ENCODE data around the gene GPATCH2.

GPATCH2 gene

GRCh38 chr1:217402301-217402700, 228.6 kb downstream of the GPATCH2 start:
- Histone ChIP-seq H4K91ac (ENCODE audit: low read depth, low read length) (no peak overlapping the region), H2AK5ac (ENCODE audit: low read length) (no peak overlapping the region), H3K4me2 (ENCODE audit: low read length) (no peak overlapping the region), H2BK12ac (ENCODE audit: low read length) (no peak overlapping the region), H3K79me2 (ENCODE audit: control insufficient read depth, insufficient read depth, low read length, poor library complexity) (no peaks in the 10 kb centered on the region), H3K23ac (ENCODE audit: low read length) (no peak overlapping the region), H3K4me1 (ENCODE audit: control insufficient read depth in 1 of 2, insufficient read depth in 2 of 2, low read length in 2 of 2) (no peaks in the 10 kb centered on the region), H4K12ac (ENCODE audit: low read depth, low read length) (no peak overlapping the region), H2BK120ac (ENCODE audit: insufficient read depth, low read length, poor library complexity) (no peak overlapping the region), H3K4me3 (ENCODE audit: low read depth, low read length) (no peak overlapping the region), H3K79me1 (ENCODE audit: low read length) (no peaks in the 10 kb centered on the region), H4K8ac (ENCODE audit: low read depth, low read length) (no peak overlapping the region), H3K9me3 (ENCODE audit: insufficient read depth, low read depth, low read length) (no peaks in the 10 kb centered on the region), H3K27ac (ENCODE audit: low read depth, low read length) (no peak overlapping the region), H3K14ac (ENCODE audit: low read length) (no peak overlapping the region), H3K4ac (ENCODE audit: low read depth, low read length) (no peak overlapping the region), H3K9ac (ENCODE audit: low read length) (no peak overlapping the region), H3K27me3 (ENCODE audit: insufficient read depth, low read length) (no peaks in the 10 kb centered on the region), H2BK5ac (ENCODE audit: low read depth, low read length, poor library complexity) (no peak overlapping the region), H3K18ac (ENCODE audit: low read length) (no peak overlapping the region), H2AFZ (ENCODE audit: insufficient read depth, low read length, poor library complexity) (no peak overlapping the region), H3K36me3 (ENCODE audit: control insufficient read depth in 1 of 2, insufficient read depth in 2 of 2, low read length in 2 of 2) (no peaks in the 10 kb centered on the region)
- WGBS (ENCODE audit: extremely low coverage, insufficient coverage, insufficient read length): no CpG with 5 or more reads among the region's 2 CpGs
- no peak for DNase-seq

DNA sequence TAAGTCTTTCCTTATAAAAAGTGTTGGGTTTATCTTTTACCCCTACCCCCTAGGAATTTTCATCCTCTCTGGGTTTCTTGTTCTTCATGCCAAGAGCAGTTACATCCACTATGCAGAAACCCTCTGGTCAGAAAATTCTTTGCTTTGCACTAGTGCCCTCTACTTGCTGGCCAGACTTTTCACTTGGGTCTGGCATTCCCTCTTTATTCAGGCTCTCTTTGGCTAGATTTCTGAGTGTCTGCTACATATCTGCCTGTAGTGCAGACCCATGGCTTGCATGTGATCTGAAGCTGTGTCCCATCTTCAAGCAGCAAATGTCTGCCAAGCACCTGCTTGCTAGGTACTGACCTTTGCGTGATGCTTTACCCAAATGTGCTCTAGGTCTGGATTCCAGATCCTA, 237.0 kb downstream of the GPATCH2 start:
- no peak overlapping the region for H4K8ac ChIP-seq (ENCODE audit: low read depth, low read length)
- H2AK5ac ChIP-seq (ENCODE audit: low read length): no peak overlapping the region
- H2AFZ ChIP-seq (ENCODE audit: insufficient read depth, low read length, poor library complexity): no peak overlapping the region
- no peak overlapping the region for H2BK5ac ChIP-seq (ENCODE audit: low read depth, low read length, poor library complexity)
- no CpG with 5 or more reads among the region's 1 CpG for WGBS (ENCODE audit: extremely low coverage, insufficient coverage, insufficient read length)
- no peak overlapping the region for H3K4me3 ChIP-seq (ENCODE audit: low read depth, low read length)
- H3K79me2 ChIP-seq (ENCODE audit: control insufficient read depth, insufficient read depth, low read length, poor library complexity): no peaks in the 10 kb centered on the region
- no peaks in the 10 kb centered on the region for H3K27me3 ChIP-seq (ENCODE audit: insufficient read depth, low read length)
- no peak overlapping the region for H3K14ac ChIP-seq (ENCODE audit: low read length)
- no peak overlapping the region for H3K23ac ChIP-seq (ENCODE audit: low read length)
- H3K79me1 ChIP-seq (ENCODE audit: low read length): no peaks in the 10 kb centered on the region
- H3K4me1 ChIP-seq (ENCODE audit: control insufficient read depth in 1 of 2, insufficient read depth in 2 of 2, low read length in 2 of 2): no peaks in the 10 kb centered on the region
- H3K27ac ChIP-seq (ENCODE audit: low read depth, low read length): no peak overlapping the region
- no peaks in the 10 kb centered on the region for H3K9me3 ChIP-seq (ENCODE audit: insufficient read depth, low read depth, low read length)
- no peak overlapping the region for H3K18ac ChIP-seq (ENCODE audit: low read length)
- no peak overlapping the region for H3K4ac ChIP-seq (ENCODE audit: low read depth, low read length)
- no peak overlapping the region for H4K91ac ChIP-seq (ENCODE audit: low read depth, low read length)
- H3K9ac ChIP-seq (ENCODE audit: low read length): no peak overlapping the region
- no peak for DNase-seq
- no peak overlapping the region for H3K4me2 ChIP-seq (ENCODE audit: low read length)
- no peaks in the 10 kb centered on the region for H3K36me3 ChIP-seq (ENCODE audit: control insufficient read depth in 1 of 2, insufficient read depth in 2 of 2, low read length in 2 of 2)
- no peak overlapping the region for H4K12ac ChIP-seq (ENCODE audit: low read depth, low read length)
- no peak overlapping the region for H2BK120ac ChIP-seq (ENCODE audit: insufficient read depth, low read length, poor library complexity)
- no peak overlapping the region for H2BK12ac ChIP-seq (ENCODE audit: low read length)

DNA sequence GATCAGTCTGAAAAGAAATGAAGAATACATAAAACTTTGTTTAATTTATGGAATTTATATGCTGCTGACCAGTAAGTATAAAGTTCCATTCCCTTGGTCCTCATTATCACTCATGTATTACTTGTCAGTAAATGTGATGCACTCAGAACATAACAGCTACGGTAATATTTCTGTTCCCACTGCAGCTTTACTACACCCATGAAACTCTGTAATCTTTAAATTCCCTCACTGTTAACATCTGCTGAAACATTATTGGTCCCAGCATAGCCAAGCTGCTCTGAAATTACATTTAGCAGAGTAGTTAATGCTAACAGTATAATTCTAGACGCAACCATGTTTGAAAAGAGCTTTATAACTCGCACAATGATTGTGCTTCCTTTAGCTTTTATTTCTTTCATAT, 238.4 kb downstream of the GPATCH2 start:
- H3K27ac ChIP-seq (ENCODE audit: low read depth, low read length): no peak overlapping the region
- H2AFZ ChIP-seq (ENCODE audit: insufficient read depth, low read length, poor library complexity): no peak overlapping the region
- H3K14ac ChIP-seq (ENCODE audit: low read length): no peak overlapping the region
- H3K4ac ChIP-seq (ENCODE audit: low read depth, low read length): no peak overlapping the region
- H3K18ac ChIP-seq (ENCODE audit: low read length): no peak overlapping the region
- H4K8ac ChIP-seq (ENCODE audit: low read depth, low read length): no peak overlapping the region
- no peaks in the 10 kb centered on the region for H3K9me3 ChIP-seq (ENCODE audit: insufficient read depth, low read depth, low read length)
- H3K79me1 ChIP-seq (ENCODE audit: low read length): no peaks in the 10 kb centered on the region
- no peaks in the 10 kb centered on the region for H3K4me1 ChIP-seq (ENCODE audit: control insufficient read depth in 1 of 2, insufficient read depth in 2 of 2, low read length in 2 of 2)
- no peak overlapping the region for H3K4me3 ChIP-seq (ENCODE audit: low read depth, low read length)
- H3K27me3 ChIP-seq (ENCODE audit: insufficient read depth, low read length): no peaks in the 10 kb centered on the region
- no peaks in the 10 kb centered on the region for H3K79me2 ChIP-seq (ENCODE audit: control insufficient read depth, insufficient read depth, low read length, poor library complexity)
- no peak for DNase-seq
- H3K4me2 ChIP-seq (ENCODE audit: low read length): no peak overlapping the region
- H3K36me3 ChIP-seq (ENCODE audit: control insufficient read depth in 1 of 2, insufficient read depth in 2 of 2, low read length in 2 of 2): no peaks in the 10 kb centered on the region
- H3K9ac ChIP-seq (ENCODE audit: low read length): no peak overlapping the region
- H2BK12ac ChIP-seq (ENCODE audit: low read length): no peak overlapping the region
- H4K12ac ChIP-seq (ENCODE audit: low read depth, low read length): no peak overlapping the region
- H3K23ac ChIP-seq (ENCODE audit: low read length): no peak overlapping the region
- H2BK120ac ChIP-seq (ENCODE audit: insufficient read depth, low read length, poor library complexity): no peak overlapping the region
- H2BK5ac ChIP-seq (ENCODE audit: low read depth, low read length, poor library complexity): no peak overlapping the region
- no peak overlapping the region for H4K91ac ChIP-seq (ENCODE audit: low read depth, low read length)
- WGBS (ENCODE audit: extremely low coverage, insufficient coverage, insufficient read length): no CpG with 5 or more reads among the region's 3 CpGs
- no peak overlapping the region for H2AK5ac ChIP-seq (ENCODE audit: low read length)

DNA sequence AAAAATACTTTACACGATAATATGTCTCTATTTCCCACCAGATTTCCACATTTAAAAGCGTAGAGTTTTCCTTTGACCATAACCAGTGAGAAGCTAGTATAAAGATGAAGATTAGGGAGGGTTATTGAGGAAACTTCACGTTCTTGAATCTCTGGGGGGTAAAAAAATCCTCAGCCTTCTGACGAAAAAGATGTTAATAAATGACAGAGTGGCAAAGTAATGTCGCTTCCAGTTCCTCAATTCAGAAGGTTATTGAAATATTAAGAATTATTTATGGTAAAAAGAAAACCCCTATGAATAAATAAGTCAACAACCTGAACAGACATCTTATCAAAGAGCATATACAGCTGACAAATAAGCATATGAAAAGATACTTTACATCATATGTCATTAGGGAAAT, 241.0 kb downstream of the GPATCH2 start:
- H3K23ac ChIP-seq (ENCODE audit: low read length): no peak overlapping the region
- no peak overlapping the region for H2AK5ac ChIP-seq (ENCODE audit: low read length)
- no peak for DNase-seq
- H3K79me2 ChIP-seq (ENCODE audit: control insufficient read depth, insufficient read depth, low read length, poor library complexity): no peaks in the 10 kb centered on the region
- H3K4me3 ChIP-seq (ENCODE audit: low read depth, low read length): no peak overlapping the region
- H2AFZ ChIP-seq (ENCODE audit: insufficient read depth, low read length, poor library complexity): no peak overlapping the region
- H3K27me3 ChIP-seq (ENCODE audit: insufficient read depth, low read length): no peaks in the 10 kb centered on the region
- H3K4ac ChIP-seq (ENCODE audit: low read depth, low read length): no peak overlapping the region
- H3K36me3 ChIP-seq (ENCODE audit: control insufficient read depth in 1 of 2, insufficient read depth in 2 of 2, low read length in 2 of 2): no peaks in the 10 kb centered on the region
- H3K9ac ChIP-seq (ENCODE audit: low read length): no peak overlapping the region
- no peak overlapping the region for H3K14ac ChIP-seq (ENCODE audit: low read length)
- no peaks in the 10 kb centered on the region for H3K4me1 ChIP-seq (ENCODE audit: control insufficient read depth in 1 of 2, insufficient read depth in 2 of 2, low read length in 2 of 2)
- no peak overlapping the region for H2BK12ac ChIP-seq (ENCODE audit: low read length)
- no peaks in the 10 kb centered on the region for H3K9me3 ChIP-seq (ENCODE audit: insufficient read depth, low read depth, low read length)
- no peak overlapping the region for H4K12ac ChIP-seq (ENCODE audit: low read depth, low read length)
- H3K18ac ChIP-seq (ENCODE audit: low read length): no peak overlapping the region
- no peak overlapping the region for H3K27ac ChIP-seq (ENCODE audit: low read depth, low read length)
- H2BK5ac ChIP-seq (ENCODE audit: low read depth, low read length, poor library complexity): no peak overlapping the region
- no peak overlapping the region for H4K91ac ChIP-seq (ENCODE audit: low read depth, low read length)
- WGBS (ENCODE audit: extremely low coverage, insufficient coverage, insufficient read length): no CpG with 5 or more reads among the region's 5 CpGs
- H4K8ac ChIP-seq (ENCODE audit: low read depth, low read length): no peak overlapping the region
- no peaks in the 10 kb centered on the region for H3K79me1 ChIP-seq (ENCODE audit: low read length)
- H3K4me2 ChIP-seq (ENCODE audit: low read length): no peak overlapping the region
- H2BK120ac ChIP-seq (ENCODE audit: insufficient read depth, low read length, poor library complexity): no peak overlapping the region

Measured in trophoblast cell (in vitro differentiated cells and primary cell).